IPS-15b (cell line): ENCODE measurements around the gene SPAST.

ENCODE experiments used
- H3K27me3 ChIP-seq: one replicate; pipeline ENCODE4 v1.6.1; 2013; ENCODE audit warnings: low read length; ENCODE audit not compliant: control insufficient read depth, insufficient read depth
- H3K36me3 ChIP-seq: one replicate; pipeline ENCODE4 v1.6.1; 2013; ENCODE audit warnings: low read length; ENCODE audit not compliant: control insufficient read depth, insufficient read depth
- H3K4me1 ChIP-seq: one replicate; pipeline ENCODE4 v1.6.1; 2013; ENCODE audit warnings: mild to moderate bottlenecking, low read length; ENCODE audit not compliant: control insufficient read depth, insufficient read depth
- H3K4me3 ChIP-seq: one replicate; pipeline ENCODE4 v1.5.1; 2013; ENCODE audit warnings: low read depth, low read length
- H3K9ac ChIP-seq: one replicate; pipeline ENCODE4 v1.6.1; 2013; ENCODE audit warnings: low read depth, mild to moderate bottlenecking, low read length
- H3K9me3 ChIP-seq: one replicate; pipeline ENCODE4 v1.6.1; 2013; ENCODE audit warnings: mild to moderate bottlenecking, low read length; ENCODE audit not compliant: control insufficient read depth, insufficient read depth

SPAST gene

DNA sequence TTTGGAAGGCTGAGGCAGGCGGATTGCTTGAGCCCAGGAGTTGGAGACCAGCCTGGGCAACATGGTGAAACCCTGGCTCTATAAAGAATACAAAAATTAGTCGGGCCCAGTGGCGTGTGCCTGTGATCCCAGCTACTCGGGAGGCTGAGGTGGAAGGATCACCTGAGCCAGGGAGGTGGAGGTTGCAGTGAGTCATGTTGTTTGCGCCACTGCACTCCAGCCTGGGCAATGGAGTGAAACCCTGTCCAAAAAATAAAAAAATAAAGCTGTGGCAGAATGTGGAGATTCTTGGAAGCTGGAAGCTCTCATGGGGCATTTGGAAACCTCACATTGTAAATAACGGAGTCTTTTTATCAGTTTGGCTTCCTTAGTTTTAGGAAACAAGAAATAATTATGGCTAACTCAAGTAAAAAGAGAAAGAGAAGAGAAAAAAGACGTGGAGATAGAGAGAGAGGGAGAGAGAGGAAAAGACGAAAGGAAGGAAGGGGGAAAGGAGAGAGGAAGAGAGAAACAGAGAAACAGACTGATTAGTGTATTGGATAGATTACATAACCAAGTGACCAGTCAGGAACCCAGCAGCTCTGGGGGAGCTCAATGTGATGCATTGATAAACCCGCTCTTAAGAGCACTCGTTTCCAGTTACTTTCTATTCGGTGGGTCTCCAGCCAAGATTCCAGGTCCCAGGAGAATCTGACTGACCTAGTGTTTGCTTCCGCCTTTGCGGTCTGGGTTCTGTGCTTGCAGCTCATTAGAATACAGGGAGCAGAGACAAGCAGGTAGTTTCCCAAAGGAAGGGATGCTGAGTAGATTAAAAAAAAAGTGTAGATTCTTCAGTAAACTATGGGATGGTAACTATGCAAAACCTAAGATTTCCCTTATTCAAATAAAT is 1.1 kb upstream of the SPAST start:
- H3K9me3 ChIP-seq, result no peaks in the 10 kb centered on the region
- no peaks in the 10 kb centered on the region for H3K27me3 ChIP-seq
- no peak overlapping the region for H3K9ac ChIP-seq
- no peaks in the 10 kb centered on the region for H3K4me1 ChIP-seq
- peaks cover 2% of the 10 kb centered on the region for H3K36me3 ChIP-seq
- peak overlapping the region; percentile 64 for H3K4me3 ChIP-seq

- Histone ChIP-seq H3K9me3 (no peaks in the 10 kb centered on the region), H3K36me3 (peaks cover 2% of the 10 kb centered on the region), H3K9ac (peak overlapping the region; percentile 60), H3K27me3 (no peaks in the 10 kb centered on the region), H3K4me1 (no peaks in the 10 kb centered on the region), H3K4me3 (peak overlapping the region; percentile 64)
Measured at GRCh38 chr2:32064021-32064601, 755 bp downstream of the SPAST start.

DNA sequence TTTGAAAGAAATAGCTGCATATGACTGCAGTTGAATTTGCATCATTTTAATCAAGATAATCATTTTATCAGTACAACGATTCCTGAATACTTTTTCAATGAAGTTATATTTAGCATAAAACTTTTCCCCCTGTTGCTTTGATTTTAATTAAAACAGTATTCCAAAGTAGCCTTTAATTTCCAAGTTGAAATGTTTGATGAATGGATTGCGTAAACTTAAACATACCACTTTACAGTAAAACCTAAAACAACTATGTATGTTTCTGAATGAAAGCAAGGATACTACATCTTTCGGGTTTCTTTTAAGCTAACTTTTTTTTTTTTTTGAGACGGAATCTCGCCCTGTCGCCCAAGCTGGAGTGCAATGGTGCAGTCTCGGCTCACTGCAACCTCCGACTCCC is 1.4 kb downstream of the SPAST start:
- H3K36me3 ChIP-seq, result peaks cover 2% of the 10 kb centered on the region
- H3K4me3 ChIP-seq, result peak overlapping the region; percentile 64
- no peaks in the 10 kb centered on the region for H3K9me3 ChIP-seq
- H3K4me1 ChIP-seq, result no peaks in the 10 kb centered on the region
- no peak overlapping the region for H3K9ac ChIP-seq
- H3K27me3 ChIP-seq, result no peaks in the 10 kb centered on the region

GRCh38 chr2:32067549-32067948 is 4.2 kb downstream of the SPAST start:
- Histone ChIP-seq H3K27me3 (no peaks in the 10 kb centered on the region), H3K9ac (no peak overlapping the region), H3K4me3 (no peak overlapping the region), H3K4me1 (no peaks in the 10 kb centered on the region), H3K36me3 (peaks cover 2% of the 10 kb centered on the region), H3K9me3 (no peaks in the 10 kb centered on the region)

GRCh38 chr2:32074134-32074506 is 10.8 kb downstream of the SPAST start:
- H3K36me3 ChIP-seq, result no peaks in the 10 kb centered on the region
- H3K9me3 ChIP-seq, result no peaks in the 10 kb centered on the region
- H3K4me3 ChIP-seq, result no peak overlapping the region
- H3K4me1 ChIP-seq, result no peaks in the 10 kb centered on the region
- H3K9ac ChIP-seq, result no peak overlapping the region
- H3K27me3 ChIP-seq, result no peaks in the 10 kb centered on the region

DNA sequence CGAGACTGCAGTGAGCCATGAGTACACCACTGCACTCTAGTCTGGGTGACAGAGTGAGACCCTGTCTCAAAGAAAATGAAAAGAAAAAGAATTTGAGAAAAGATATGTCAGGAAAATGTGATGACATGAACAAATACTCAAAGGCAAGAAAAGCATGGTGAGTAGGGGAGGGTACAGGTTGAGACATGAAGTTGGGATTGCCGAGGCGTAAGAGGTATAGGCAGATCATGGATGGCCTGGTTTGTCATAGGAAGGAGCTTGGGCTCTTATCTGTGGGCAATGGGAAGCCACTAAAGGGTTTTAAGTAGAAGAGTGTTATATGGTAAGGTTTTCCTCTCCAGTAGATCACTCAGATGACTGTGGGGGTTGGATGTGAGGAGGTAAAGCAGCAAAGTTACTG is 32.3 kb downstream of the SPAST start:
- no peak overlapping the region for H3K4me3 ChIP-seq
- no peaks in the 10 kb centered on the region for H3K4me1 ChIP-seq
- no peaks in the 10 kb centered on the region for H3K27me3 ChIP-seq
- no peaks in the 10 kb centered on the region for H3K36me3 ChIP-seq
- H3K9me3 ChIP-seq, result no peaks in the 10 kb centered on the region
- no peak overlapping the region for H3K9ac ChIP-seq

- no peaks in the 10 kb centered on the region for H3K36me3 ChIP-seq
- no peak overlapping the region for H3K4me3 ChIP-seq
- peaks cover 9% of the 10 kb centered on the region for H3K9me3 ChIP-seq
- no peaks in the 10 kb centered on the region for H3K27me3 ChIP-seq
- H3K4me1 ChIP-seq, result no peaks in the 10 kb centered on the region
- no peak overlapping the region for H3K9ac ChIP-seq
Measured at GRCh38 chr2:32108111-32108510, 44.8 kb downstream of the SPAST start.

- no peaks in the 10 kb centered on the region for H3K9me3 ChIP-seq
- no peaks in the 10 kb centered on the region for H3K4me1 ChIP-seq
- no peak overlapping the region for H3K9ac ChIP-seq
- H3K27me3 ChIP-seq, result no peaks in the 10 kb centered on the region
- H3K4me3 ChIP-seq, result no peak overlapping the region
- H3K36me3 ChIP-seq, result peaks cover 2% of the 10 kb centered on the region
Measured at GRCh38 chr2:32118055-32118454, 54.7 kb downstream of the SPAST start.

- H3K36me3 ChIP-seq, result peaks cover 2% of the 10 kb centered on the region
- H3K9ac ChIP-seq, result no peak overlapping the region
- H3K4me1 ChIP-seq, result no peaks in the 10 kb centered on the region
- no peak overlapping the region for H3K4me3 ChIP-seq
- H3K27me3 ChIP-seq, result no peaks in the 10 kb centered on the region
- no peaks in the 10 kb centered on the region for H3K9me3 ChIP-seq
Measured at GRCh38 chr2:32119161-32119560, 55.8 kb downstream of the SPAST start.

- H3K4me1 ChIP-seq, result no peaks in the 10 kb centered on the region
- no peak overlapping the region for H3K9ac ChIP-seq
- no peaks in the 10 kb centered on the region for H3K9me3 ChIP-seq
- H3K36me3 ChIP-seq, result no peaks in the 10 kb centered on the region
- H3K27me3 ChIP-seq, result no peaks in the 10 kb centered on the region
- no peak overlapping the region for H3K4me3 ChIP-seq
Measured at GRCh38 chr2:32124660-32125059, 61.3 kb downstream of the SPAST start.

DNA sequence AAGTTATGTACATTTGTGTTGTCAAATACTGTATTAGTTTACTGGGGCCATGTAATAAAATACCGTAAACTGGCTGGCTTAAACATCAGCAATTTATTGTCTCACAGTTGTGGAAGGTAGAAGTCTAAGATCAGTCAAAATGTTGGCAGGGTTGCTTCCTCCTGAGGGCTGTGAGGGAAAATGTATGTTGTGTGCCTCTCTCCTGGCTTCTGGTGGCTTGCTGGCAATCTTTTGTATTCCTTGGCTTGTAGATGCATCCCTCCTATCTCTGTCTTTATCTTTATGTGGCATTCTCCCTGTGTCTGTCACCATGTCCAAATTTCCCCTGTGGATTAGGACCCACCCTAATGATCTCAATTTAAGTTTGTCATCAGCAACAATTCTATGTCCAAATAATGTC is 65.3 kb downstream of the SPAST start:
- Histone ChIP-seq H3K27me3 (no peaks in the 10 kb centered on the region), H3K9ac (no peak overlapping the region), H3K36me3 (no peaks in the 10 kb centered on the region), H3K9me3 (no peaks in the 10 kb centered on the region), H3K4me3 (no peak overlapping the region), H3K4me1 (no peaks in the 10 kb centered on the region)

- Histone ChIP-seq H3K4me1 (no peaks in the 10 kb centered on the region), H3K9ac (no peak overlapping the region), H3K9me3 (no peaks in the 10 kb centered on the region), H3K27me3 (no peaks in the 10 kb centered on the region), H3K36me3 (no peaks in the 10 kb centered on the region), H3K4me3 (no peak overlapping the region)
Measured at GRCh38 chr2:32129086-32129485, 65.7 kb downstream of the SPAST start.
